K562 (cell line): ENCODE measurements around the gene FCSK. TPM values are rescaled to one million over a fixed set of nuclear protein-coding genes. Genes with fewer than 3 reads are reported as not detected.

ENCODE experiments used
- CBX3 ChIP-seq, 2 experiments: IDR thresholded peaks; 1 replicate in 1 of 2; 2 replicates in 1 of 2; pipeline ENCODE4 v1.6.1; 2012; ENCODE audit warnings: inconsistent platforms in 2 of 2, low read length in 2 of 2, borderline replicate concordance in 1 of 2, control low read depth in 1 of 2
- CBX8 ChIP-seq: fragments of 200-600 bp; sonication (generic); IDR thresholded peaks from 2 replicates; pipeline ENCODE4 v1.6.1; 2012; ENCODE audit warnings: borderline replicate concordance, mixed run types, low read depth, mild to moderate bottlenecking, moderate library complexity, mixed read lengths, low read length, control low read depth, inconsistent platforms; ENCODE audit not compliant: poor library complexity, severe bottlenecking; ENCODE audit errors: extremely low read depth
- CHCHD3 ChIP-seq: fragments of 250-450 bp; sonication (Bioruptor Pico); IDR thresholded peaks from 2 replicates; pipeline ENCODE4 v2.1.2; 2022; ENCODE audit warnings: mild to moderate bottlenecking
- E2F6 ChIP-seq, 2 experiments: IDR thresholded peaks; 2 replicates each; pipeline ENCODE4 v1.6.1; 2011; ENCODE audit warnings: borderline replicate concordance in 1 of 2, control low read depth in 1 of 2, low read depth in 1 of 2, low read length in 1 of 2, mild to moderate bottlenecking in 1 of 2, mixed read lengths in 1 of 2, moderate library complexity in 1 of 2; ENCODE audit not compliant: insufficient read depth in 1 of 2, insufficient read length in 1 of 2, poor library complexity in 1 of 2, severe bottlenecking in 1 of 2; ENCODE audit errors: extremely low read depth in 1 of 2
- ESRRA ChIP-seq: fragments of 450-650 bp; IDR thresholded peaks from 2 replicates; pipeline ENCODE4 v1.6.1; 2014; ENCODE audit warnings: low read depth, mild to moderate bottlenecking, moderate library complexity, borderline replicate concordance
- HNRNPLL ChIP-seq: fragments of 200-400 bp; formaldehyde crosslinking; IDR thresholded peaks from 2 replicates; pipeline ENCODE4 v1.6.1; 2017; ENCODE audit warnings: low read length, low read depth, mild to moderate bottlenecking; ENCODE audit not compliant: poor library complexity, severe bottlenecking
- JUND ChIP-seq, 2 experiments: IDR thresholded peaks; 2 replicates in 1 of 2; 3 replicates in 1 of 2; pipeline ENCODE4 v1.6.1; 2011; ENCODE audit warnings: borderline replicate concordance in 2 of 2, low read depth in 2 of 2, low read length in 2 of 2, improper control_type of control experiment in 1 of 2, missing biosample characterization in 1 of 2, missing genetic modification characterization in 1 of 2, missing genetic modification reagents in 1 of 2
- PRPF4 ChIP-seq: fragments of 200-400 bp; formaldehyde crosslinking; IDR thresholded peaks from one replicate; pipeline ENCODE4 v1.6.1; 2017; ENCODE audit warnings: low read length, low read depth, mild to moderate bottlenecking; ENCODE audit not compliant: insufficient read depth, poor library complexity, severe bottlenecking
- RFX1 ChIP-seq: fragments of 450-650 bp; IDR thresholded peaks from 2 replicates; pipeline ENCODE4 v1.6.1; 2016; ENCODE audit warnings: mild to moderate bottlenecking, moderate library complexity
- SIN3A ChIP-seq, 2 experiments: fragments of 150-350 bp in 1 of 2; IDR thresholded peaks; 2 replicates each; pipeline ENCODE4 v1.6.1; 2011 to 2016; ENCODE audit warnings: borderline replicate concordance in 2 of 2, low read depth in 2 of 2, low read length in 2 of 2, mild to moderate bottlenecking in 2 of 2, moderate library complexity in 2 of 2; ENCODE audit not compliant: control insufficient read depth in 1 of 2
- SMC3 ChIP-seq: conservative IDR thresholded peaks from 2 replicates; pipeline ENCODE4 v1.6.1; 2011; ENCODE audit warnings: low read depth, low read length, improper control_type of control experiment; ENCODE audit not compliant: insufficient read depth
- TAF15 ChIP-seq: fragments of 200-400 bp; formaldehyde crosslinking; IDR thresholded peaks from 2 replicates; pipeline ENCODE4 v1.6.1; 2017; ENCODE audit warnings: mild to moderate bottlenecking, low read depth, low read length, moderate library complexity
- TARDBP ChIP-seq: fragments of 450-650 bp; IDR thresholded peaks from 2 replicates; pipeline ENCODE4 v1.6.1; 2016
- XRCC3 ChIP-seq: fragments of 450-650 bp; IDR thresholded peaks from 2 replicates; pipeline ENCODE4 v1.6.1; 2017; ENCODE audit warnings: mild to moderate bottlenecking, moderate library complexity
- ZC3H4 ChIP-seq: sonication (generic); formaldehyde crosslinking; IDR thresholded peaks from 2 replicates; pipeline ENCODE4 v1.9.0; 2021; ENCODE audit warnings: missing genetic modification reagents, borderline replicate concordance
- ZNF174 ChIP-seq: fragments of 250-450 bp; sonication (Bioruptor Pico); IDR thresholded peaks from 2 replicates; pipeline ENCODE4 v1.4.0; 2020; ENCODE audit warnings: mild to moderate bottlenecking
- ZNF3 ChIP-seq: fragments of 250-450 bp; sonication (Bioruptor Pico); IDR thresholded peaks from 2 replicates; pipeline ENCODE4 v1.5.0; 2021; ENCODE audit warnings: mild to moderate bottlenecking, moderate library complexity
- ZNF561 ChIP-seq: fragments of 450-650 bp; formaldehyde crosslinking; conservative IDR thresholded peaks from 2 replicates; pipeline ENCODE4 v1.4.0; 2020; ENCODE audit warnings: mild to moderate bottlenecking, moderate library complexity
- ZNF696 ChIP-seq: fragments of 250-450 bp; sonication (Bioruptor Pico); conservative IDR thresholded peaks from 2 replicates; pipeline ENCODE4 v1.4.0; 2020; ENCODE audit warnings: mild to moderate bottlenecking, moderate library complexity
- polyA plus RNA-seq, 8 experiments: library from polyadenylated mRNA; depleted of rRNA in 4 of 8; stranded (reverse) in 5 of 8; unstranded in 3 of 8; fragments of >200 nt; fragmentation: Nextera tagmentation in 2 of 8; fragmentation: Illumina TruSeq in 1 of 8; extraction: Ambion mirVana in 2 of 8; extraction: Trizol in 1 of 8; gene quantifications; 2 replicates each; pipeline versions ENCODE4 v1.2.1 to v1.2.3, GENCODE V29; 2011 to 2014; ENCODE audit warnings: inconsistent platforms in 1 of 8, missing spikeins in 1 of 8
- total RNA-seq, 7 experiments: library from RNA; depleted of rRNA in 6 of 7; stranded (reverse); fragments of >200 nt in 6 of 7; fragmentation: Illumina TruSeq in 2 of 7; extraction: Trizol in 2 of 7; gene quantifications; 2 replicates each; pipeline versions ENCODE4 v1.2.1 to v1.2.3, GENCODE V29; 2011 to 2021; ENCODE audit warnings: low replicate concordance in 1 of 7
- TF ChIP-seq, protein P1 (sequence below): fragments of 450-650 bp; formaldehyde crosslinking; conservative IDR thresholded peaks from 2 replicates; pipeline ENCODE4 v1.4.0; 2022; ENCODE audit warnings: mild to moderate bottlenecking, missing genetic modification characterization
- TF ChIP-seq, protein P2 (sequence below): fragments of 250-450 bp; sonication (Bioruptor Pico); IDR thresholded peaks from 2 replicates; pipeline ENCODE4 v1.5.0; 2020; ENCODE audit warnings: mild to moderate bottlenecking

FCSK gene
- total and polyA plus RNA-seq, 9 of the 15 experiments (the other 6 are each of a cell fraction or from before 2014, with no cell fraction given) = 0.92 to 18.6 (median 8.3) TPM

DNA sequence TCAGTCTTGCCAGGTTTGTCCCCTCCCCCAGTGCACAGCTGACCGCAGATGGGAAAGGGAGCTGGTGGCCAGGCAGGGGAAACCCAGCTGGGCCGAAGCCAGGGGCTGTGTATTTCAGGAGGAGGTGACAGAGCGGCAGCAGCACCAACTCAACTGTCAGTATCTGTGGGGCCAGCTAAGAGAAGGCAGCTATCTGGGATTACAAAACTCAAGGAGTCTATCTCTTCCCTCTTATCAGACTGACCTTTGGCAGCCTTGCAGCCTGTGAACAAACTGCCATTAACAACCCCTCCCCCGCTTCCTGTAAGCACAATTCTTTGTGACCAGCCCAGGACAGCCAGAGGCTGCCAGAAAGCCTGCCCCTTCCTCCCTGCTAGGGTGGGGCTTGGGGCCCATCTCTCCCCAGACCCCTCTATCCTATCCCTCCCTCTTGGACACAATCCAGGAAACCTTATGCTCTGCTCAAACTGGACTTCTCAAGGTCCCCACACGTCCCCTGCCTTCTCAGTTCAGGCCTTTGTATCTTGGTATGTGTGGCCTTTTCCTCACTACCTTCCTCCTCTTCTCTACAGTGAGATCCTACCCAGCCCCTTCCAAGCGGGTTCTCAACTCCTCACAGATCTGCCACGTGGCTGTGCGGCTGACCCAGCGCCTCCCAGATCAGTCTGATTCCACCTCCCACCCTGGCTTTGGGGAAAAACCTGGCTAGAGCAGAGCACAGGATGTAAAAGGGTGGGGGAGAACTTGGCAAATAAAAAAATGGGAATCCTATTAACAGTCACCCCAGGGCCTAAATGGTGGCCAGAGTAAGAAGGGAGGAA, 26.0 kb upstream of the FCSK start (continued):
- TF ChIP-seq TAF15 = no peak
- peak; percentile 87 to 99; a peak in 3 of 4 replicates for TF ChIP-seq SIN3A (IDR thresholded peaks at IDR 0.05; ENCODE audit: borderline replicate concordance in 2 of 2, control insufficient read depth in 1 of 2, low read depth in 2 of 2, low read length in 2 of 2)
- peak; percentile 95; the same call in 1 of the 2 replicates for TF ChIP-seq ESRRA
- no peak for TF ChIP-seq ZNF561 (CRISPR knock-in tag)
- no peak for TF ChIP-seq ZC3H4 (CRISPR knock-in tag)
- peak in 1 of 2 experiments; percentile 87; a peak in 1 of 3 replicates for TF ChIP-seq CBX3 (IDR thresholded peaks at IDR 0.05; ENCODE audit: borderline replicate concordance in 1 of 2, low read length in 2 of 2)
- peak in 1 of 2 experiments; percentile 70 for TF ChIP-seq E2F6 (IDR thresholded peaks at IDR 0.05; ENCODE audit: borderline replicate concordance in 1 of 2, extremely low read depth in 1 of 2, insufficient read depth in 1 of 2, insufficient read length in 1 of 2, low read depth in 1 of 2, low read length in 1 of 2, poor library complexity in 1 of 2, severe bottlenecking in 1 of 2)
- no peak for TF ChIP-seq HNRNPLL
- TF ChIP-seq PRPF4 = no peak
- peak; percentile 11 for TF ChIP-seq SMC3
- TF ChIP-seq XRCC3 = no peak
- no peak for TF ChIP-seq RFX1
- TF ChIP-seq ZNF174 (CRISPR knock-in tag) = no peak
- peak; percentile 93 for TF ChIP-seq TARDBP
- no peak for TF ChIP-seq CHCHD3 (CRISPR knock-in tag)
- no peak for TF ChIP-seq CBX8
- TF ChIP-seq, protein P1, sequence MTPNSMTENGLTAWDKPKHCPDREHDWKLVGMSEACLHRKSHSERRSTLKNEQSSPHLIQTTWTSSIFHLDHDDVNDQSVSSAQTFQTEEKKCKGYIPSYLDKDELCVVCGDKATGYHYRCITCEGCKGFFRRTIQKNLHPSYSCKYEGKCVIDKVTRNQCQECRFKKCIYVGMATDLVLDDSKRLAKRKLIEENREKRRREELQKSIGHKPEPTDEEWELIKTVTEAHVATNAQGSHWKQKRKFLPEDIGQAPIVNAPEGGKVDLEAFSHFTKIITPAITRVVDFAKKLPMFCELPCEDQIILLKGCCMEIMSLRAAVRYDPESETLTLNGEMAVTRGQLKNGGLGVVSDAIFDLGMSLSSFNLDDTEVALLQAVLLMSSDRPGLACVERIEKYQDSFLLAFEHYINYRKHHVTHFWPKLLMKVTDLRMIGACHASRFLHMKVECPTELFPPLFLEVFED = peak; percentile 56; the same call in 1 of the 2 replicates
- peak; percentile 91 for TF ChIP-seq JUND (IDR thresholded peaks at IDR 0.05; ENCODE audit: borderline replicate concordance, low read depth, low read length)
- TF ChIP-seq JUND (tag; IDR thresholded peaks at IDR 0.05; ENCODE audit: borderline replicate concordance, low read depth, low read length) = peak; percentile 94; the same call in 2 of the 3 replicates
- TF ChIP-seq ZNF696 (CRISPR knock-in tag) = no peak
- TF ChIP-seq, protein P2, sequence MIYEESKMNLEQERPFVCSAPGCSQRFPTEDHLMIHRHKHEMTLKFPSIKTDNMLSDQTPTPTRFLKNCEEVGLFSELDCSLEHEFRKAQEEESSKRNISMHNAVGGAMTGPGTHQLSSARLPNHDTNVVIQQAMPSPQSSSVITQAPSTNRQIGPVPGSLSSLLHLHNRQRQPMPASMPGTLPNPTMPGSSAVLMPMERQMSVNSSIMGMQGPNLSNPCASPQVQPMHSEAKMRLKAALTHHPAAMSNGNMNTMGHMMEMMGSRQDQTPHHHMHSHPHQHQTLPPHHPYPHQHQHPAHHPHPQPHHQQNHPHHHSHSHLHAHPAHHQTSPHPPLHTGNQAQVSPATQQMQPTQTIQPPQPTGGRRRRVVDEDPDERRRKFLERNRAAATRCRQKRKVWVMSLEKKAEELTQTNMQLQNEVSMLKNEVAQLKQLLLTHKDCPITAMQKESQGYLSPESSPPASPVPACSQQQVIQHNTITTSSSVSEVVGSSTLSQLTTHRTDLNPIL = no peak
- TF ChIP-seq ZNF3 (CRISPR knock-in tag) = no peak
